Uterus (tissue), 2 donors: ENCODE data around the gene KLF15.

Experiments used
- CTCF ChIP-seq, 4 experiments: fragments of 200-600 bp in 2 of 4; fragments of 450-650 bp in 2 of 4; sonication (generic) in 2 of 4; IDR thresholded peaks; one replicate each; pipeline ENCODE4 v1.5.1; 2016 to 2019; ENCODE audit warnings: antibody characterized with exemption in 4 of 4, mild to moderate bottlenecking in 2 of 4, moderate library complexity in 1 of 4
- POLR2A ChIP-seq, 2 donors: fragments of 450-650 bp; IDR thresholded peaks; one replicate each; pipeline ENCODE4 v1.6.1; 2016; ENCODE audit warnings: antibody characterized with exemption in 2 of 2, mild to moderate bottlenecking in 1 of 2, moderate library complexity in 1 of 2

GRCh38 chr3:126389112-126389793 is 32.0 kb upstream of the KLF15 start:
- TF ChIP-seq POLR2A (IDR thresholded peaks at IDR 0.05) (peak; percentile 70 to 77), CTCF (IDR thresholded peaks at IDR 0.05) (peak; percentile 92 to 100 (median 100))
